ENCODE data around the gene CDH23. TPM values are rescaled to one million over a fixed set of nuclear protein-coding genes. Genes with fewer than 3 reads are reported as not detected.

Gene CDH23
- total and polyA plus RNA-seq, 9 of the 15 experiments (the other 6 are each of a cell fraction or from before 2014, with no cell fraction given) = 0.18 to 1.2 (median 0.47) TPM

DNA sequence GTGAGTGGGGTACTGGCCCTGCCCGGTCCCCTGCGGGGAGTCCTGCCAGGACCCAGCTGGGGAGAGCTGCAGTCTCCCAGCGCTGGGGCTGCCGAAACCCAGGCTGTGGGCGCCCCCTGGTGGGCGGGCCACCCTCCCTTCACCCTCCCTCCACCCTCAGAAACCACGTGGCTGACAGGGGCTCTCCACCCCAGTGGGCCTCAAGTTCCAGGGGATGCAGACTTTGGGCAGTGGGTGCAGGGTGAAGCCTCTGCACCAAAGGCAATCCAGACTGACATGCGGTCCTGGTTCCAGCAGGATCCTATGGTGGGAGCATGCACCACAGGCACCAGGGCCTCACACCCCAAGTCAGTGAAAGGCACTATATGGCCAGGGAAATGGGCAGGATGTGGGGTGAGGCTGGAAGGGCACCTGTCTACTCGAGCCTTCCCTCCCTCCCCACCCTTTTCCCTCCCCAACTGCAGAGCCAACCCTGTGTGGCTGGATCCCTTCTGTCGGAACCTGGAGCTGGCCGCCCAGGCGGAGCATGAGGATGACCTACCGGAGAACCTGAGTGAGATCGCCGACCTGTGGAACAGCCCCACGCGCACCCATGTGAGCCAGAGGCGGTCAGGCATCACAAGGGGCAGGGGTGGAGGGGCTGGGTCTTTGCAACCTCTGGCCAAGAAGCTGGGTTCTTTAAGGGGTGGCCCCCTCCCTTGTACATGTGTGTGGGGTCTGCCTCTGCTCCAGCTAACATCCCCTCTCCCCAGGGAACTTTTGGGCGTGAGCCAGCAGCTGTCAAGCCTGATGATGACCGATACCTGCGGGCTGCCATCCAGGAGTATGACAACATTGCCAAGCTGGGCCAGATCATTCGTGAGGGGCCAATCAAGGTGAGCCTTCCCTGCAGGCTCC lies 415.5 kb downstream of the CDH23 start (continued):
- peak; percentile 20 for TF ChIP-seq FIP1L1 (IDR thresholded peaks at IDR 0.05; ENCODE audit: low read depth, low read length, poor library complexity, severe bottlenecking)
- TF ChIP-seq, protein P1, sequence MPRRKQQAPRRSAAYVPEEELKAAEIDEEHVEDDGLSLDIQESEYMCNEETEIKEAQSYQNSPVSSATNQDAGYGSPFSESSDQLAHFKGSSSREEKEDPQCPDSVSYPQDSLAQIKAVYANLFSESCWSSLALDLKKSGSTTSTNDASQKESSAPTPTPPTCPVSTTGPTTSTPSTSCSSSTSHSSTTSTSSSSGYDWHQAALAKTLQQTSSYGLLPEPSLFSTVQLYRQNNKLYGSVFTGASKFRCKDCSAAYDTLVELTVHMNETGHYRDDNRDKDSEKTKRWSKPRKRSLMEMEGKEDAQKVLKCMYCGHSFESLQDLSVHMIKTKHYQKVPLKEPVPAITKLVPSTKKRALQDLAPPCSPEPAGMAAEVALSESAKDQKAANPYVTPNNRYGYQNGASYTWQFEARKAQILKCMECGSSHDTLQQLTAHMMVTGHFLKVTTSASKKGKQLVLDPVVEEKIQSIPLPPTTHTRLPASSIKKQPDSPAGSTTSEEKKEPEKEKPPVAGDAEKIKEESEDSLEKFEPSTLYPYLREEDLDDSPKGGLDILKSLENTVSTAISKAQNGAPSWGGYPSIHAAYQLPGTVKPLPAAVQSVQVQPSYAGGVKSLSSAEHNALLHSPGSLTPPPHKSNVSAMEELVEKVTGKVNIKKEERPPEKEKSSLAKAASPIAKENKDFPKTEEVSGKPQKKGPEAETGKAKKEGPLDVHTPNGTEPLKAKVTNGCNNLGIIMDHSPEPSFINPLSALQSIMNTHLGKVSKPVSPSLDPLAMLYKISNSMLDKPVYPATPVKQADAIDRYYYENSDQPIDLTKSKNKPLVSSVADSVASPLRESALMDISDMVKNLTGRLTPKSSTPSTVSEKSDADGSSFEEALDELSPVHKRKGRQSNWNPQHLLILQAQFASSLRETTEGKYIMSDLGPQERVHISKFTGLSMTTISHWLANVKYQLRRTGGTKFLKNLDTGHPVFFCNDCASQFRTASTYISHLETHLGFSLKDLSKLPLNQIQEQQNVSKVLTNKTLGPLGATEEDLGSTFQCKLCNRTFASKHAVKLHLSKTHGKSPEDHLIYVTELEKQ (CRISPR knock-in tag; IDR thresholded peaks at IDR 0.05) = no peak
- TF ChIP-seq, protein P2, sequence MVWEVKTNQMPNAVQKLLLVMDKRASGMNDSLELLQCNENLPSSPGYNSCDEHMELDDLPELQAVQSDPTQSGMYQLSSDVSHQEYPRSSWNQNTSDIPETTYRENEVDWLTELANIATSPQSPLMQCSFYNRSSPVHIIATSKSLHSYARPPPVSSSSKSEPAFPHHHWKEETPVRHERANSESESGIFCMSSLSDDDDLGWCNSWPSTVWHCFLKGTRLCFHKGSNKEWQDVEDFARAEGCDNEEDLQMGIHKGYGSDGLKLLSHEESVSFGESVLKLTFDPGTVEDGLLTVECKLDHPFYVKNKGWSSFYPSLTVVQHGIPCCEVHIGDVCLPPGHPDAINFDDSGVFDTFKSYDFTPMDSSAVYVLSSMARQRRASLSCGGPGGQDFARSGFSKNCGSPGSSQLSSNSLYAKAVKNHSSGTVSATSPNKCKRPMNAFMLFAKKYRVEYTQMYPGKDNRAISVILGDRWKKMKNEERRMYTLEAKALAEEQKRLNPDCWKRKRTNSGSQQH (CRISPR knock-in tag; IDR thresholded peaks at IDR 0.05) = no peak
- TF ChIP-seq TFAM (CRISPR knock-in tag; conservative IDR thresholded peaks at IDR 0.05) = no peak
- TF ChIP-seq ESRRA (IDR thresholded peaks at IDR 0.05; ENCODE audit: borderline replicate concordance, low read depth) = 0 out of 2 replicates have a peak, but pooled peaks have one; percentile 21
- TF ChIP-seq RAD21 (CRISPR knock-in tag; conservative IDR thresholded peaks at IDR 0.05 in 1 of 2, IDR thresholded peaks at IDR 0.05 in 1 of 2) = peak; percentile 96 to 97
- TF ChIP-seq, protein P3, sequence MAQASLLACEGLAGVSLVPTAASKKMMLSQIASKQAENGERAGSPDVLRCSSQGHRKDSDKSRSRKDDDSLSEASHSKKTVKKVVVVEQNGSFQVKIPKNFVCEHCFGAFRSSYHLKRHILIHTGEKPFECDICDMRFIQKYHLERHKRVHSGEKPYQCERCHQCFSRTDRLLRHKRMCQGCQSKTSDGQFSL (CRISPR knock-in tag; IDR thresholded peaks at IDR 0.05) = 0 out of 2 replicates have a peak, but pooled peaks have one; percentile 47
- TF ChIP-seq, protein P3 (tag; IDR thresholded peaks at IDR 0.05) = no peak
- 0 out of 2 replicates have a peak, but pooled peaks have one; percentile 18 for TF ChIP-seq ZKSCAN1 (IDR thresholded peaks at IDR 0.05; ENCODE audit: low read depth, low read length)
- TF ChIP-seq, protein P4, sequence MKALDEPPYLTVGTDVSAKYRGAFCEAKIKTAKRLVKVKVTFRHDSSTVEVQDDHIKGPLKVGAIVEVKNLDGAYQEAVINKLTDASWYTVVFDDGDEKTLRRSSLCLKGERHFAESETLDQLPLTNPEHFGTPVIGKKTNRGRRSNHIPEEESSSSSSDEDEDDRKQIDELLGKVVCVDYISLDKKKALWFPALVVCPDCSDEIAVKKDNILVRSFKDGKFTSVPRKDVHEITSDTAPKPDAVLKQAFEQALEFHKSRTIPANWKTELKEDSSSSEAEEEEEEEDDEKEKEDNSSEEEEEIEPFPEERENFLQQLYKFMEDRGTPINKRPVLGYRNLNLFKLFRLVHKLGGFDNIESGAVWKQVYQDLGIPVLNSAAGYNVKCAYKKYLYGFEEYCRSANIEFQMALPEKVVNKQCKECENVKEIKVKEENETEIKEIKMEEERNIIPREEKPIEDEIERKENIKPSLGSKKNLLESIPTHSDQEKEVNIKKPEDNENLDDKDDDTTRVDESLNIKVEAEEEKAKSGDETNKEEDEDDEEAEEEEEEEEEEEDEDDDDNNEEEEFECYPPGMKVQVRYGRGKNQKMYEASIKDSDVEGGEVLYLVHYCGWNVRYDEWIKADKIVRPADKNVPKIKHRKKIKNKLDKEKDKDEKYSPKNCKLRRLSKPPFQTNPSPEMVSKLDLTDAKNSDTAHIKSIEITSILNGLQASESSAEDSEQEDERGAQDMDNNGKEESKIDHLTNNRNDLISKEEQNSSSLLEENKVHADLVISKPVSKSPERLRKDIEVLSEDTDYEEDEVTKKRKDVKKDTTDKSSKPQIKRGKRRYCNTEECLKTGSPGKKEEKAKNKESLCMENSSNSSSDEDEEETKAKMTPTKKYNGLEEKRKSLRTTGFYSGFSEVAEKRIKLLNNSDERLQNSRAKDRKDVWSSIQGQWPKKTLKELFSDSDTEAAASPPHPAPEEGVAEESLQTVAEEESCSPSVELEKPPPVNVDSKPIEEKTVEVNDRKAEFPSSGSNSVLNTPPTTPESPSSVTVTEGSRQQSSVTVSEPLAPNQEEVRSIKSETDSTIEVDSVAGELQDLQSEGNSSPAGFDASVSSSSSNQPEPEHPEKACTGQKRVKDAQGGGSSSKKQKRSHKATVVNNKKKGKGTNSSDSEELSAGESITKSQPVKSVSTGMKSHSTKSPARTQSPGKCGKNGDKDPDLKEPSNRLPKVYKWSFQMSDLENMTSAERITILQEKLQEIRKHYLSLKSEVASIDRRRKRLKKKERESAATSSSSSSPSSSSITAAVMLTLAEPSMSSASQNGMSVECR (CRISPR knock-in tag; IDR thresholded peaks at IDR 0.05) = no peak
- TF ChIP-seq CREM (IDR thresholded peaks at IDR 0.05; ENCODE audit: low read depth) = no peak
- no peak for TF ChIP-seq BMI1 (IDR thresholded peaks at IDR 0.05; ENCODE audit: low read length)
